Measurements from ENCODE around the gene SCARB1. TPM values are rescaled to one million over a fixed set of nuclear protein-coding genes. Genes with fewer than 3 reads are reported as not detected.
"Not testable (repeated sequence)": the region's sequence is repeated elsewhere in the genome, so short reads cannot be mapped to it uniquely, and the experiment has no call there.

SCARB1 gene
- total RNA-seq, 2 experiments from 2014 or later, result 36.2 to 38.1 TPM

GRCh38 chr12:124901003-124901402, 37.3 kb upstream of the SCARB1 start:
- intact Hi-C loops (cut with micrococcal nuclease), result no loop called here
- DNase-seq (no peak), ATAC-seq (no peak)
- H3K4me3 Mint-ChIP-seq, result no peak overlapping the region
- no peak for TF ChIP-seq CTCF (IDR thresholded peaks at IDR 0.05)
- H3K36me3 Mint-ChIP-seq (ENCODE audit: low read depth), result no peaks in the 10 kb centered on the region
- no peaks in the 10 kb centered on the region for H3K27me3 Mint-ChIP-seq
- H3K9me3 Mint-ChIP-seq, result no peaks in the 10 kb centered on the region
- ChIA-PET CTCF (interaction anchor here (1.2 to 4.0 kb wide), 3 partner anchors 13 to 39 kb away, joined by 3 to 19 read pairs (median 3); no protein-coding TSS in a partner anchor), POLR2A (interaction anchor here (1.1 to 1.6 kb wide), 2 partner anchors 13 to 39 kb away, joined by 3 to 7 read pairs; partner anchors contain the start of gene UBC)
- peaks cover 11% of the 10 kb centered on the region for H3K4me1 Mint-ChIP-seq (ENCODE audit: low read depth)
- H3K27ac Mint-ChIP-seq, result no peak overlapping the region

GRCh38 chr12:124900345-124900795, 36.7 kb upstream of the SCARB1 start:
- H3K27ac Mint-ChIP-seq; intact Hi-C loops (cut with micrococcal nuclease); POLR2A ChIA-PET; ATAC-seq; H3K4me3 Mint-ChIP-seq; H3K27me3 Mint-ChIP-seq; DNase-seq; H3K36me3 Mint-ChIP-seq (ENCODE audit: low read depth); H3K9me3 Mint-ChIP-seq: not testable (repeated sequence)
- H3K4me1 Mint-ChIP-seq (ENCODE audit: low read depth), result peaks cover 11% of the 10 kb centered on the region
- CTCF ChIA-PET, result interaction anchor here (1.2 to 4.0 kb wide), 4 partner anchors 12 to 40 kb away, joined by 3 to 19 read pairs (median 3); no protein-coding TSS in a partner anchor

- ChIA-PET CTCF (no interaction called here), POLR2A (no interaction called here)
- no peak overlapping the region for H3K4me3 Mint-ChIP-seq
- no peaks in the 10 kb centered on the region for H3K27me3 Mint-ChIP-seq
- ATAC-seq, result no peak
- H3K27ac Mint-ChIP-seq, result no peak overlapping the region
- intact Hi-C loops (cut with micrococcal nuclease), result loop anchor here (10.0 kb wide), 1 partner anchor 124 kb away; no protein-coding TSS in a partner anchor
- peaks cover 11% of the 10 kb centered on the region for H3K4me1 Mint-ChIP-seq (ENCODE audit: low read depth)
- H3K9me3 Mint-ChIP-seq, result no peaks in the 10 kb centered on the region
- no peak for TF ChIP-seq CTCF (IDR thresholded peaks at IDR 0.05)
- H3K36me3 Mint-ChIP-seq (ENCODE audit: low read depth), result no peaks in the 10 kb centered on the region
- no peak for DNase-seq
Measured at GRCh38 chr12:124898923-124899294, 35.2 kb upstream of the SCARB1 start.

GRCh38 chr12:124898200-124898922, 34.7 kb upstream of the SCARB1 start:
- ChIA-PET CTCF (no interaction called here), POLR2A (no interaction called here)
- peak overlapping the region; percentile 3 for H3K4me3 Mint-ChIP-seq
- H3K27ac Mint-ChIP-seq, result no peak overlapping the region
- H3K9me3 Mint-ChIP-seq, result no peaks in the 10 kb centered on the region
- TF ChIP-seq CTCF (IDR thresholded peaks at IDR 0.05), result peak; percentile 71
- DNase-seq, result peak; percentile 82
- intact Hi-C loops (cut with micrococcal nuclease), result loop anchor here (10.0 kb wide), 1 partner anchor 124 kb away; no protein-coding TSS in a partner anchor
- H3K27me3 Mint-ChIP-seq, result no peaks in the 10 kb centered on the region
- no peaks in the 10 kb centered on the region for H3K36me3 Mint-ChIP-seq (ENCODE audit: low read depth)
- peaks cover 11% of the 10 kb centered on the region for H3K4me1 Mint-ChIP-seq (ENCODE audit: low read depth)
- ATAC-seq, result peak; percentile 92

- CTCF ChIA-PET, result interaction anchor here (0.7 to 3.5 kb wide), 2 partner anchors 10 to 12 kb away, joined by 3 to 15 read pairs; no protein-coding TSS in a partner anchor
- no peak for ATAC-seq
- Mint-ChIP-seq H3K27ac (no peak overlapping the region), H3K27me3 (no peaks in the 10 kb centered on the region), H3K4me1 (ENCODE audit: low read depth) (peaks cover 11% of the 10 kb centered on the region), H3K9me3 (no peaks in the 10 kb centered on the region), H3K36me3 (ENCODE audit: low read depth) (no peaks in the 10 kb centered on the region), H3K4me3 (no peak overlapping the region)
- POLR2A ChIA-PET, result no interaction called here
- TF ChIP-seq CTCF (IDR thresholded peaks at IDR 0.05), result no peak
- intact Hi-C loops (cut with micrococcal nuclease), result loop anchor here (10.0 kb wide), 1 partner anchor 122 kb away; no protein-coding TSS in a partner anchor
- DNase-seq, result no peak
Measured at GRCh38 chr12:124896461-124896860, 32.8 kb upstream of the SCARB1 start.
